ENCODE results near the gene FAM174B. TPM values are rescaled to one million over a fixed set of nuclear protein-coding genes. Genes with fewer than 3 reads are reported as not detected.

The FAM174B gene
- total RNA-seq, 4 donors from 2014 or later = 6.6 to 16.5 (median 9.7) TPM

DNA sequence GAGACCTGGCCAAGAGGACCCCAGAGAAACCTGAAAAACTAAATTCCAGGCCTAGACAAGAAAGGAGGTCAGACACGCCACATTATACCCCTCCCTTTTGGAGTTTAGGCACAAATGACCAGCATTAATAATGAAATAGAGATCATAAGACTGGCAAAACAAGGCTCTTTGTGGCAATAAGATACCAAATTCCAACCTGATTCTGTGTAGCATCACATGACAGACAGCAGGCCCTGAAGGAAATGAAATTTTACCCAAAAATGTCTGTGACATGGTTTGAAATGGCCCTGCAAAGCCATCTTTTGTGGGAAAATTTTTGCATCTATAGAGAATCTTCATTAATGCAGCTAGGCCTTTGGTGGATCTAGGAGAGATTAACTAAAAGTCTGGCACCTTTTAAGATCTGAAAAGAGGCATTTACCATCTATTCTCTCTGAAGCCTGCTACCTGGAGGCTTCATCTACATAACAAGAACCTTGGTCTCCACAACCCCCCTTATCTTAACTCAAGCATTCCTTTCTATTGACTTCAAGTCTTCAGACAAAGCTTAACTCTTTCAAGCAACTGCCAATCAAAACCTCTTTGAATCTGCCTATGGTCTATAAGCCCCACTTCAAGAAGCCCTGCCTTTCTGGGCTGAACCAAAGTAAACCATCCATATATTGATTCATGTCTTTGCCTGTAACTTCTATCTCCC is 8.0 kb downstream of the FAM174B start:
- no peaks in the 10 kb centered on the region for H3K9me3 ChIP-seq
- H3K27ac ChIP-seq = no peak overlapping the region
- DNase-seq (ENCODE audit: low spot score in 2 of 2) = no peak
- WGBS, 2 donors = 81 to 83% methylated on average over 1 of the region's 1 CpG
- H3K4me3 ChIP-seq = no peak overlapping the region
- H3K27me3 ChIP-seq = no peaks in the 10 kb centered on the region
- peaks cover 0 to 7% (median 0%) of the 10 kb centered on the region in 3 donors for H3K36me3 ChIP-seq
- TF ChIP-seq, protein P1, sequence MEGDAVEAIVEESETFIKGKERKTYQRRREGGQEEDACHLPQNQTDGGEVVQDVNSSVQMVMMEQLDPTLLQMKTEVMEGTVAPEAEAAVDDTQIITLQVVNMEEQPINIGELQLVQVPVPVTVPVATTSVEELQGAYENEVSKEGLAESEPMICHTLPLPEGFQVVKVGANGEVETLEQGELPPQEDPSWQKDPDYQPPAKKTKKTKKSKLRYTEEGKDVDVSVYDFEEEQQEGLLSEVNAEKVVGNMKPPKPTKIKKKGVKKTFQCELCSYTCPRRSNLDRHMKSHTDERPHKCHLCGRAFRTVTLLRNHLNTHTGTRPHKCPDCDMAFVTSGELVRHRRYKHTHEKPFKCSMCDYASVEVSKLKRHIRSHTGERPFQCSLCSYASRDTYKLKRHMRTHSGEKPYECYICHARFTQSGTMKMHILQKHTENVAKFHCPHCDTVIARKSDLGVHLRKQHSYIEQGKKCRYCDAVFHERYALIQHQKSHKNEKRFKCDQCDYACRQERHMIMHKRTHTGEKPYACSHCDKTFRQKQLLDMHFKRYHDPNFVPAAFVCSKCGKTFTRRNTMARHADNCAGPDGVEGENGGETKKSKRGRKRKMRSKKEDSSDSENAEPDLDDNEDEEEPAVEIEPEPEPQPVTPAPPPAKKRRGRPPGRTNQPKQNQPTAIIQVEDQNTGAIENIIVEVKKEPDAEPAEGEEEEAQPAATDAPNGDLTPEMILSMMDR (IDR thresholded peaks at IDR 0.05) = no peak
- no peak for TF ChIP-seq EP300 (IDR thresholded peaks at IDR 0.05)
- no peak for TF ChIP-seq POLR2A (IDR thresholded peaks at IDR 0.05)
- H3K4me1 ChIP-seq = peaks cover 0 to 4% (median 0%) of the 10 kb centered on the region in 4 donors

DNA sequence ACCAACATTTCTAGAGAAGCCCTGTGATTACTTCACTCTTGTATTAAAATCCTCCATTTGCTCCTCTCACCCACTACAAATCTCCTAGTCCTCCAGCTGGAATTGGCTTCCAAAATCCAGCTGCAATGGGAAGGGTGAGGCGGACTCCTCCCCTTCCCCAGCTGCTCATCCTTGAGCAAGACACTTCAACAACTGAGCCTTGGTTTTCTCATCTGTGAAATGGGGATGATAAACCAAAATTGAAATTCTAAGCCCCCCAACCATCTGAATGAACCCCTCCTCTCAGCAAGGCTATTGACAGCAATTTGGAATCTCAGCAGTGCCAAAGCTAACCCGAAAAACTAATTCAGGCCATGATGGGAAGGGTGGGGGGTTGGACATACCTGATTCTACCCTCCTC is 9.4 kb downstream of the FAM174B start:
- H3K4me1 ChIP-seq = peaks cover 0 to 4% (median 0%) of the 10 kb centered on the region in 4 donors
- no peaks in the 10 kb centered on the region for H3K27me3 ChIP-seq
- TF ChIP-seq EP300 (IDR thresholded peaks at IDR 0.05) (no peak), POLR2A (IDR thresholded peaks at IDR 0.05) (no peak)
- TF ChIP-seq, protein P1 (IDR thresholded peaks at IDR 0.05) = no peak
- H3K4me3 ChIP-seq = no peak overlapping the region
- H3K36me3 ChIP-seq = peaks cover 0 to 3% (median 0%) of the 10 kb centered on the region in 3 donors
- no peak for DNase-seq (ENCODE audit: low spot score in 2 of 2)
- H3K9me3 ChIP-seq = peaks cover 0 to 3% (median 0%) of the 10 kb centered on the region in 4 donors
- WGBS, 2 donors = 96 to 100% methylated on average over 2 of the region's 2 CpGs
- H3K27ac ChIP-seq = no peak overlapping the region

DNA sequence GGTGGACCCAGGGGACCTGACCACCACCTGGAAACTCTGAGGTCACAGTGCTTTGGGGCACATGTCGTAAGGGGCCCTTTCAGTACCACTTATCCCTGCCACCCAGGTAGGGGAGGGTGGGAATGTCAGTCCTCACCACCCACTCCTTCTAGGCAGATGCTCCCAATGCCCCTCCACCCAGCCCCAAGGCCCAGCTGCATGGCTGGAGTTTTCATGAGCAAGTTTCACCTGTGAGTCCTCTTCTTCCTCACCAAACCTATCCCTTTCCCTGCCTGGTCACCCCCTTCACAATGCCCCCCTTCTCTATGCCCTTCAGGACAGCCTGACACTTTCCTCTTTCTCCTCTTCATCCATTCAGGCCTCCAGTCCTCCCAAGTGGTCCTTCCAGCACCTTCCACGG is 9.8 kb downstream of the FAM174B start:
- H3K4me3 ChIP-seq = no peak overlapping the region
- TF ChIP-seq, protein P1 (IDR thresholded peaks at IDR 0.05) = no peak
- TF ChIP-seq POLR2A (IDR thresholded peaks at IDR 0.05) = no peak
- no peak for TF ChIP-seq EP300 (IDR thresholded peaks at IDR 0.05)
- DNase-seq (ENCODE audit: low spot score in 2 of 2) = no peak
- no peaks in the 10 kb centered on the region for H3K27me3 ChIP-seq
- H3K4me1 ChIP-seq = peaks cover 0 to 4% (median 0%) of the 10 kb centered on the region in 4 donors
- peaks cover 0 to 3% (median 0%) of the 10 kb centered on the region in 4 donors for H3K9me3 ChIP-seq
- H3K36me3 ChIP-seq = peaks cover 0 to 1% (median 0%) of the 10 kb centered on the region in 3 donors
- no peak overlapping the region for H3K27ac ChIP-seq
- WGBS, 2 donors = 46 to 59% methylated on average over 2 of the region's 2 CpGs

DNA sequence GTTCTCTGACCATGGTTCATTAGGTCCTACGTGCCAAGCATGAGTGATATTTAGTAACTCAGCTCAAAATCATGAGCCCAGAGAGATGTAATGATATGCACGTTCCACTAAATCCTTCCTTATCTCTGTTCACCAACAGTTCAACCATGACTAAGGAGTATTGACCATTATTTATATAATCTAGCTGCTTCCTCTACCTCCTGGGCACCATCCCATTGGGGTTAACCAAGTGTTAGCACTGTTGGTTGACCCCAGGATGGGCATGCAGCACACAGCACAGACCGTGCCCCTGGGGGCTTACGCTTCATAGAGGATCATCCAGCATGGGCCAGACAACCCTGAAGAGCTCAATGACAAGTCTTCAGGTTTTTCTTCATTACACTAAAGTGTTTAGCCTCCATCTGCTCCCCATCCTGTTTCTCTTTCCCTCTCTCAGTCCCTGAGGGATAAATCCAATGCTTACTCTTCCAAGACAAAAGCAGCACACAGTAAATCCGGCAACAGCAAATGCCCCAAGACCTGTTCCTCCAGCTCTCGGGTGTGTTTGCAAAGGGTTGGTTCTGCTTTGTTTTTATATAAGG is 10.4 kb downstream of the FAM174B start:
- Histone ChIP-seq H3K9me3 (peaks cover 0 to 8% (median 0%) of the 10 kb centered on the region in 4 donors), H3K27me3 (no peaks in the 10 kb centered on the region), H3K4me3 (no peak overlapping the region), H3K27ac (no peak overlapping the region), H3K36me3 (no peaks in the 10 kb centered on the region), H3K4me1 (peaks cover 0 to under 1% (median 0%) of the 10 kb centered on the region in 4 donors)
- DNase-seq (ENCODE audit: low spot score in 2 of 2) = no peak
- TF ChIP-seq EP300 (IDR thresholded peaks at IDR 0.05) (no peak), POLR2A (IDR thresholded peaks at IDR 0.05) (no peak)
- TF ChIP-seq, protein P1 (IDR thresholded peaks at IDR 0.05) = no peak
- WGBS, 2 donors = 76 to 82% methylated on average over 6 of the region's 6 CpGs

All from tibial nerve (tissue), 4 donors.